NCI-H1694 (cell line): ENCODE data around the gene RGS3.

Experiments used
- DNase-seq: peaks from one replicate; lab custom pipeline; 2025; lab: John Stamatoyannopoulos, UW

The RGS3 gene

DNA sequence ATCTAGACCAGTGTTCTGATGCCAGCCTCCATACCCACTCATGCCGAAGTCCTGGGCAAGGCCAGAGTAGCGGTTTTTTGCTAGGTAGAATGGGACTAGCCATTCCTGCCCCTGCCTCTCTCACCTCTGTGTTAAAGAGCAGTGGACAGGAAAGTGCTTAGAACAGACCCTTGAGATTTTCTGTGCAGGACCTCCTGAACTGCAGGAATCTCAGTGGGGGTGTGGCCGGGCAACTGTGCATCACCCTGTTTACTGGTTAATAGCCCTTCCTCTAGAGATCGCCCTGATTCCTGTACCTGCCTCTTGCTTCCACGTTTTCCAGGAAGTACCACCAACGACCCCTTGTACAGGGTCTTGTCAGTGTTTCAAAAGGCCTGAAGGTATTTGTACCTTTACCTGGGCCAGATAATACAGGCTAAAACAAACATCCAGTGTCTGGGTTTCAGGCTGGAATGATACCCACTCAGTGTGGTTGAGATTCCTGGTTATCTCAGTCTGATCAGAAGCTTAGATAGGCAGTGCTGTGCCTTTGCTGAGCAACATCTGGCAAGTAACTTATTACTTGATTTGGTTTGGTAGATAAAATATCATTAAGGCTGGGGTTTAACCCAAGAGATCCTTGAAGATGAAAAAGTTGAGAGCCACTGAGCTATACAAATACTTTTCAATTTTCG, 65.9 kb downstream of the RGS3 start:
- DNase-seq, result no peak

DNA sequence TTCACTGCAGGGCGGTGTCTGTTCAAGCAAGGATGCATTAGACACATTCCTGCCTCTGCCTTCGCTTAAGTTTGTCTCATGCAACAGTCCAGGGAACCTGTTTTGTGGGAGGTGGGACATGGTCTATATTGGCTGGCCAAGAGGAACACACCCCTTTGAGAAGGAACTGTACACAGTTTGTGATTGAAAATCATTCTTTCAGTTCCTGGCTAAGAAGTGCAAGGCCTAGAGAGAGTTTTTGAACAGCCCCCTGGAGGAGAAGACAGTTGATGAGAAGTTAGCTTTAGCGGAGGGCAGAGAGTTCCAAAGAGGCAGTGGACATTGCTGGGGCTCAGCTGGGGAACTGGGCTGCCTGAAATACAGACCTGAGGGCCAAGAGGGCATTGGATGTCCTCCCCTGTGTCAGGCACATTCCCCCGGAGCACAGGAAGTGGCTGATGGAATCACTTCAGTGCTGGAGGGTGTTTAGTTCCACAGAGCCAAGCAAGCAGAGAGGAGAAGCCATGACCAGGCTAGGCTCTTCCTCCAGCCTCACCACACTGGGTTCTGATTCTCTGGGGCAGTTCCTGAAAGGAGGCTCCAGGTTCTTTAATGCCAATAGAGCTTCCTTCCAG, 66.6 kb downstream of the RGS3 start:
- no peak for DNase-seq

DNA sequence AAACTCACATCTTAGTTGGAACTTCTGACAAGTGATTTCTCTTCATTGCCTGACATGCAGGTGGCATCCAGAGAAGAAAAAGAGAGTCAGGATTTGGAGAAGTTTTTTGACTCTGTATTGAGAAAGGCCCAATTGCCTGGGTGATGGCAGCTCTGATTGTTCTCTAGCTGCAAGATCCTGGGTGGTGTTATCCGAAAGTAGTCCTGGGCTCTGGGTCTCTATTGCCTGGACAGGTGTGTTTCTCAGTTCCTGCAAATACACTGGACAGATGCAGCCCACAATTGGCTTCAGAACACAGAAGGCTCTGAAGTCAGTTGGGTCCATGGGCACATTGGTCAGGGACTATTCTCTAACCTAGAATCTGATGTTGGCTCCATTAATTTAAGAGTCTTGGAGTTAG, 67.4 kb downstream of the RGS3 start:
- no peak for DNase-seq

DNA sequence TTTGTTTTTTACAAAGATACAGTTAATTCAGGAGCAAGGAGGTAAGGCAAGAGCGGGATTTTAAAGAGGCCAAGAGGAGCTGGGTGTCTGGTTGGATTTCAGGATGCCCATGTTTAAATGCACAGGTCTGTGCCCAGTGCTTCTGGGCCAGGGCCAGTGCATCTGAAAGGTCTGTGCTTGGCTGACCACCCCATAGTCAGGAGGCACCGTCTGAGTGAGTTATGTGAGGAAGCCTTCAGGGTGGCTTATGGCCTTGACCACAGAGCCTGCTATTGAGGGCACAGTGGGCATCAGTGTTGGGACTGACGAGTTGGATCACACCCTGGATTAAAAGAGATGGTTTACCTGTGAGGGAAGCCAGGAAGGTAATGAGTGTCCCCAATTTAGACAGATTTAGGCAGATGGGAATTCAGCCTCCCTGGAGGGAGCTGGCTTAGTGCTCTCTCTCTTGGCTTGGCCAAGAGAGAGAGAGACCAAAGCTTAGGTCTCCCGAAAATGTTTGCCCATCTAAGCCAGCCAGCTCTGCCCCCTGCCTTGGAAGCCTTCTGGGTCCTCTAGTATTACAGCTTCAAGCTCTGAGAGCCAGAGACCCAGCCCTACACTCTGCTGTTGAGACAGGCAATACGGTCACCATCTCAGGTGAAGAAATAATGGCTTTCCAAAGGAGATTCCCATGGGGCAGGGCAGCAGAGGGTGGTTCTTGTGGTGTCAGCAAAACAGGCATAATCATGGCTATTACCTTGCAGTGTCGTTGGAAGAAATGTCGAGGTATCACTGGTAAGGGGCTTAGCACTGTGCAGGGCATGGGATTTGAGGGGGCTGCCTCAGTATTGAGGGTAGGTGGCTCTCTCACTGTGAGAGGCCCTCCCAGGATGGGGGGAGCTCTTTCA, 68.6 kb downstream of the RGS3 start:
- DNase-seq, result no peak

DNA sequence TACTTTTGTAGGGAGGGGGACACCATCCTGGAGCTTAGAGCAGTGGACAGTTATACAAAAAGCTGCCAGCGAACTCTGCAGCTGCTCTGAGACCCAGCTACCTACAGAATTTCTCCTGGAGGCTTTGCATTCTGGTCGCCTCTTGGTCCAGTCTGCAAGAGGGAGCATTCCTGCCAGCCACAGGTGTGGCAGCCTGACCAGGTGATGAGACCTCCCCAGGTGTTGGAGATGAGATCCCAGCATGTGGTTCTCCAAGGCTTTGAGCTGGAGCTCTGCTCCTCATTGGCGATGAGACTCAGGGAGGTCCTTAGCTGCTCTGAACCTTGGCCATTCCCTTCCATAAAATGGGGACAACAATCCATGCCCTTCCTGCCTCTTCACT, 69.3 kb downstream of the RGS3 start:
- DNase-seq, result no peak

DNA sequence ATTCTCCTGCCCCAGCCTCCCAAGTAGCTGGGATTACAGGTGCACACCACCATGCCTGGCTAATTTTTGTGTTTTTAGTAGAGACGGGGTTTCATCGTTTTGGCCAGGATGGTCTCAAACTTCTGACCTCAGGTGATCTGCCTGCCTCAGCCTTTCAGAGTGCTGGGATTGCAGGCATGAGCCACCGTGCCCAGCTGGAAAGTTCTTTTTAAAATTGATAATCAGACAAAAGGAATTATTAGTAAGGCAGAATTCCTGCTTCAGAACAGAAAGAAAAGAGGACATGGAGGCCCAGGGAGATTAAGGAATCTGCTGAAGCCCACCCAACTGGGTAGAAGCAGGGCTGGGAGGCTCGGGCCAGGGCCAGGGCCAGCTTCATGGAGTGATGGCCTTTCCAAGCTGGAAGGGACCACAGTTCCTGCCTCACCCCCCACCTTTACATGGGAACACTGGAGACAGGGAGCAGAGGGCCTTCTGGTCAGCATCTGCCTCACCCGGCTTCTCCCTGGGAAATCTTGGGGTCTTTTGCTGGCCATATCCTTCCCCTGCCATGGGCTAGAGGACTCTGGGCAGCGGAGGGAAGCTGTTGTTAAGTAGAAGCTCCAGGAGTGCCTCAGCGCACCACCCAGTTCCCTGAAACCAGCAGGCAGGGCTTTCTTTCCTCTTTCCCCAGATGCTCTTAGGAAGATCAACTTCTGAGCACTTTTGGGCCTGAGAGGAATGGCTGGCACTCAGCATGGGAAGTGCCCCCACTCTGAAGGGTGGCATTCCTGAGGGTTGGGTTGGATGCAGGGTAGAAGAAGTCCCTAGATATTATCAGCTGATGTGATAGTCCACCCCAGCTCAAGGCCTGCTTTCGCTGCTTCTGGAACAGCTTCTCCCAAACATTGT, 70.1 kb downstream of the RGS3 start:
- DNase-seq, result no peak

DNA sequence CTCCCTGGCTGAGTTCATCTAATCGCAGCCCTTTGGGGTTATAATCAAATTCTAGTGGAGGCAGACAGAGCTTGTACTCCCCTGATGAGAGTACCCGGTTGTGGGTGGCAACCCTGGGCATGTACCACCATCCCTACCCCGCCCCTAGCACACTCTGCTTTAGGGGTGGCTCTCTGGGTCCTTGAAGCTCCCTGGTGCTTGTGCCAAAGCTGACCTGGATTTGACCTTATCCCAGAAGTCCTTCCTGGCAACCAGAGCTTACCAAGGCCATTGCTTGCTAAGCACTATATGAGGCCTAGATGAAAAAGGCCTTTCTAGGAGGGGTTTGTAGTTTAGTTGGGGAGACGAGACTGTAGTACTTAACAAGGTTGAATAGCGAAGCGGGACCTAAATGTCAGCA, 72.2 kb downstream of the RGS3 start:
- DNase-seq, result no peak

DNA sequence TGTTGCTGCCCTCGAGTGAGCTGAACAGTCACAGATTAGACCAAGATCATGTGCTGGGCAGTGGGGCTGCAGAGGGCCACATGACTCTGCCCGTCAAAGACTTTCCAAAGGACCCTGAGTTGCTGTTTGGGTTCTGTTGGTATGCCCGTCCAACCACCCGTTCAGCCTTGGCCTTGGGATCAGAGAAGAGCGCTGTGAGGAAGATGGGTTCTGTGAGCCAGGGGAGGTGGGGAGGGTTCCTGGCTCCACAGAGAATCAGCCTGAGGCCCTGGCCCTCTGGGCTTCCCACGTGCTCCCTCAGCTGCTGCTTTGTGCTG, 72.6 kb downstream of the RGS3 start:
- DNase-seq, result no peak

DNA sequence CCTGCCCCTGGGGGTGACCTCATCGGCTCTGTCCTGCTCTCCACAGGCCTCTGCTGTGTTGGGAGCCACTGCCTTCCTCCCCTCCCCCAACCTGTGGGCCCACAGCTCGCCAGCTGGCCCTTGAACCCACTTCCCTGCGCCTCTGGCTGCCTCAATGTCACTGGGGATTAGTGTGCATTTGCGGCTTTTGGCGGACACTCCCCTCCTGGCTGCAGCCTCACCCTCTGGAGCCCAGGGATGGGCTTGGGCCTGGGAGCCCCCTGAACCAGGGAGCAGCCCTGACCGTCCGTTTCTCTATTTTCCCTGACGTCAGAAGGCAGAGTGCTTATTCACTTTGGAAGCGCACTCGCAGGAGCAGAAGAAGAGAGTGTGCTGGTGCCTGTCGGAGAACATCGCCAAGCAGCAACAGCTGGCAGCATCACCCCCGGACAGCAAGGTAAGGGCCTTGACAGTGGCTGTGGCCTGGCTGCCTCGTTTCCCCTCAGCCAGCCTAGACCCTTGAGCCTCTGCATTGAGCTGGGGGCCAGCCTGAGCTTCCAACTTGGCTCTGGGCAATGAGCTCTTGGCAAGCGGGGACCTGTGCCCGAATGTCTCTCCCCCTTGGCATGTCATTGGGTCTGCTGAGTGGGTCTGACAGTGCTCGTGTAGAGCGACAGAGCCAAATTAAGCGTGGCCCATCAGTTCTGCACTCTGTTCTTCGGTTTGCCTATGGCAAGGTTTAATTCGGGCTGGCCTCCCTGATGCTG, 73.1 kb downstream of the RGS3 start:
- DNase-seq, result no peak

DNA sequence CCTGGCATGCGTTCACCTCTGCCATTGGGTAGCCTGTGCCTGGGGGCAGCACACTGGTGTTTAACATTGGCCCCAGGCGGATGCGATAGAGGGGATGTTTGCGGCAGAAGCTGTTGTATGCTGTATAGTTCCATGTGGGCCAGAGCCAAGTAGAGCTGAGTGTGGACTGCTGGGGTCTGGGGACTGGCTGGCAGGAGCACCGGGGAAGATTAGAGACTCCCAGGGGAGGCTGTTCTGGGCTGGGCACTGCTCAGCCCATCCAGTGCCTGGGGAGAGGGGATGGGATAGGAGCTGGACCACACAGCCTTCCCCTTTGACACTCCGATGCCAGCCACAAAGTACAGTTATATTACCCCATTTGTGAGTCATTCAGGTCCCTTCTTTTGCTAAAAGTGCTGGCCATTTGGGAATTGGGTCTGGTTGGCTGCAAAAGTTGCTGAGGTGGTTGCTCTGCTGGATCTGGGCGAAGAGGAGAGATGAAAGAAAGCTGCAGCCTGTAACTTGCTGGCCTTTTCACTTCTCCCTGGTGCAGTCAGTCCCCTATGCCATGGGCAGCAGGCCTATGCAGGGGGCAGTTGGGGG, 73.8 kb downstream of the RGS3 start:
- no peak for DNase-seq

DNA sequence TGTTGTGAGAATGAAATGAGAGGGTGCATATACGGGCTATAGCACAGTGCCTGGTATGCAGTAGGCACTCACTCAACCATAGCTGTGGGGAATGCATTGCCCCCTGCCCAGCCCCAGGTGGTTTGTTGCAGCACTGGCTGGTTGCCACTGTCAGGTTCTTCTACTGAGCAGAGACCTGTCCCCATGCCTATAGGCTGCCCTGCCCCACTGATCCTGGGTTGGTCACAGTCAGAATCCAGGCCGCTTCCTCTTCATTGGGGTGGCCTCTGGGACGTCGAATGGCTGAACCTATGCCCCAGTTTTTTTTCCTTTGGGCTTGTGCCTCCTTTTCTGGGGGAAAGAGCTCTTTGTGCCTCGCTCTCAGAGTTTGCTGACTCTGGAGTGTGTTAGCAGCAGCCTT, 74.6 kb downstream of the RGS3 start:
- DNase-seq, result no peak

DNA sequence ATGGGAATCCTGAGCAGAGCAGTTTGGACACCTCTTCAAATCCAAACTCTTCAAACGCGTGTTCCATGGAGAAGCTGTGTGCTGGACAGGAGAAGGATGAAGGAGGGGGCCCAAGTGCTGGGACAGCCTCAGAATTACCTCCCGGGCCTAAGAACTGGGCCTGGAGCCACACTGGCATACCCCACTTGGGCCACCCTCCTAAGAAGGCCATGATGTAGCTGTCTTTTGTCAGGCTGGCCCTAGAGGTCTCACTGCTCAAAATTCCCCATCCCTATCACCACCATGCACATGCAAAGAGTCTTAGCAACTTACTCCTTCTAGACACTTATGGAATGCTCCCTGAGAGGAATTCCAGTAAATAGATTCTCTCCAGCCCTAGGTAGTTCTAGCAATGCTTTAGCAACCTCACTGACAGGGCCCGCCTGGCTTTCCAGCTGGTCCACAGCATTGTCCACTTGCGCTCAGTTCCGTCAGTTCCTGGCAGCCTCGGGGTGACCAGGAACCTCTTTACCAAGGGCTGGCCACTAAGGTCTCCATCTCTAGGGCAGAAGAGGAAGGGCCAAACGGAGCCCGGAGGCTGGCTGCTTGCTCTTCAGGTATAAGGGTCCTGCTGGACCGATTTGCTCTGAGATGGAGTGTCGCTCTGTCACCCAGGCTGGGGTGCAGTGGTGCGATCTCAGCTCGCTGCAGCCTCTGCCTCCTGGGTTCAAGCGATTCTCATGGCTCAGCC, 75.3 kb downstream of the RGS3 start:
- no peak for DNase-seq

DNA sequence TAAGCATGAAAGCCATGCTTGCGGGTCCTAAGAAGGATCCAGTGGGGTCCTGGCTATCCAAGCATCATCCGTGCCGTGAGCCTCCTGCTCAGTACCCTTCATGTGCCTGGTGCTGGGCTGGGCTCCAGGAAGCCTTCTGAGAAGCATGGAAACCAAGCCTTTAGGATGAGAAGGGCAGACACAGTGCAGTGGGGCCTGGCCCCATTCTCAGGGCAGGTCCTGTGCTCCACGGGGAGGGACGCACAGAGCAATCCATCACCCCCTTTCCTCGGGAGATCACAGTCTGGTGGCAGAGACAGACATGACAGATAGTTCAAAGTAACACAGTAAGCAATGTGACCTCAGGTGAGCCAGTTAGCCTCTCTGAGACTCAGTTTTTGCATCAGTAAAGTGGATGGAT, 76.9 kb downstream of the RGS3 start:
- DNase-seq, result no peak

DNA sequence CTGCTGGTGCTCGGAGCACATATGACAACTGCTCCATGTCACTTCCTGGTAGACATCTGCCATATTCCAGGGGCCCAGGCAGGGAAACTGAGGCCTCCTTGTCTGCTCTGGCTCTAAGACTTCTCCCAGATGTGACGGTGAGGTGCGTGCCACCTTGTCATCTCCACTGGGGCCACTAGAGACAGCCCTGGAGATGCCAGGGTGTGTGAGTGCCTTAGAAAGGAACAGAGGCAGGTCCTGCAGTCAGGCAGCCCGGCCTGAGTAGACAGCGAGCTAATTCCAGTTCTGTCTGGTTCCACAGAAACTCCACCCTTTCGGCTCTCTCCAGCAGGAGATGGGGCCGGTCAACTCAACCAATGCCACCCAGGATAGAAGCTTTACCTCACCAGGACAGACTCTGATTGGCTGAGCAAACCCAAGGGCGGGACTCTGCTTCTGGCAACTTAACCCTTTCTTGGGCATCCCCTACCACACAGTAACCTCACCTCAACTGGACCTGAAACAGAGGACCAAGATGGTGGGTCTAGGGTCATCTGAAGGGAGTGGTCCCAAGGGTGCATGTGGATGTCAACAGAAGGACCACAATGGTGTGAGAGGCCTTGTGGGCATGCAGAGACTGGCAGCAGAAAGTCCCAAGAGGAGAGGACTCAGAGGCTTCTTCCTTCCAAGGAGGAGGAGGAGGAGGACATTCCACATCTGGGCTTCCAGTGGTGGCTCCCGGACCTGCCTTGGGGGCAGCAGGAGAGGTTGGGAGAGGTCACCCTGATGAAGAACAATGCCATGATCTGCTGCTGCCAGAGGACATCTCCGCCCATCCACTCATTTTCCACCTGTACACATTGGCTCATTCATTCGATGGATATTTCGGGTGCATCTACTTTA, 77.7 kb downstream of the RGS3 start:
- DNase-seq, result no peak

DNA sequence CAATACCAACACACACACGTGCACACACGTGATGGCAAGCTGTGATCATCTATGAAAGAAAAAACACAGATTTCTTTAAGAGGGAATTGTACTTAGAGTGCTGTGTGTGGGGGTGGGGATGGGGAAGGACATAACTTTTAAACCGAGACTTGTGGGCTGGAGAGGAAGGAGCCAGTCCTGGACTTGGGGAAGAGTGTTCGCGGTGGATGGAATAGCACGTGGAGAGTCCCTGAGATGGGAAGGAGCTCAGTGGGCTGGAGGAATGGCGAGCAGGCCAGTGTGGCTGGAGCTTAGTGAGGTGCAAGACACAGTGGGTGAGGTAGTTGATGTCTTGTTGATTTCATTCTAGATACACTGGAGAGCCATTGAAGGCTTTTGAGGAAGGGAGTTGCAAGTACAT, 78.5 kb downstream of the RGS3 start:
- DNase-seq, result no peak

DNA sequence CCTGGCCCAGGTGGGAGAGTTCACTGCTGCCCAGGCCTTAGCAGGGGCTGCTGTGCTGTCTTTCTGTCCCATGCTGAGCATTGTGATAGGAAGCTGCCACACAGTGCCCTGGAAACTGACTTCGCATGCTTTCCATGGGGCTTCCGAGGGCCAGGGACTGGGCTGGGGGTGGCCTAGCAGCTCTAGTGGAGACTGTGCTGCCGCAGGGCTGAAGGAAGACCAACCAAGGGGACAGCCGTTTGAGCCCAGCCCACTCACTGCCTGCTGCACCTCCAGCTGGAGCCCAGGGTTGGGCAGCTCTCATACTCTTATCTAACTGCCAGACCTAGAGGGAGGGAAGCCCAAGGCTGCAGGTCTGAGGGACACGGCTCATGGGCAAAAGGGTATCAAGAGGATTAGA, 79.2 kb downstream of the RGS3 start:
- no peak for DNase-seq

DNA sequence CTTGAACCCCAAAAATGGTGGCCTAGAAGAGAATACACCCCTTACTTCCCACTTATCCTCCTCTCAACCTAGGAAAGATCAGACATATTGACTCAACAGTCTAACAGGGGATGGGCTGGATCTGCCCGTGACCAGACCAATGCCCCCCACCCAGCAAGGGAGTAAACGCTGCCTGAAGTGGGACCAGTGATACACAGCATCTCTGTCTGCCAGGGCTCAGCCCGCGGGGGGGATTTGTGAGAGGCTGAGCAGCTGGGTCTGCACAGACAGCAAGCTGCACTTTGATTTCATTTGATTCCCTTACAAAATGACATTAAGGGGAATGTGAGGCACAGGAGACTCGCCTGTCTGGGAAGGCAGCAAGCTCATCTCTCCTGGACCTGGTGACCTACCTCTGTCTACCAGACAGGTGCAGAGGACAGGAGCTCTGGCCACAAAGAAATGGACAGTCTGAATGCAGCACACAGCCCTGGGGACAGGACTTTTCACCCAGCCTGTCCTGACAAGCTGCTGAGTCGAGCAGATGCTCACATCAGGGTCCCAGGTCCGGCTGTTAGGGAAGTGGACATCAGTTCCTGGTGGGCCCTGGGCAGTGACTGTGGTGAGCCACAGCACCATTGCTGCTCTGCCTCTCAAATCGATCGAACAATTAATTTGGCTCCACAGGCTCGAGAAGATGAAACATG, 79.9 kb downstream of the RGS3 start:
- DNase-seq, result no peak

DNA sequence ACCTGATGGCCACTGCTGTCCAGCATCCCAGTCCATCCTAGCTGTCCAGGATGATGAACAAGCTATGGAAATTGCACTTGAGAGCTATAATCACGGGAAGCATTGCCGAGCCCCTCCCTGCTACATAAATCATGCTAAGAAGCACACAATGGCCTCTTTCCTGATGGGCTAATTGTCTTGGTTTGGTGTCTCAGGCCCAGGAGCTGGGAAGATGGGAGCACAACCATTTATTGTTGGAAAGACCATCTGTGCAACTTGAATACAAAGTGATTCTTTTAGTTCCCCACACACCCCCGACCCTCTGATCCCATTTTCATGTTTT, 80.4 kb downstream of the RGS3 start:
- no peak for DNase-seq

DNA sequence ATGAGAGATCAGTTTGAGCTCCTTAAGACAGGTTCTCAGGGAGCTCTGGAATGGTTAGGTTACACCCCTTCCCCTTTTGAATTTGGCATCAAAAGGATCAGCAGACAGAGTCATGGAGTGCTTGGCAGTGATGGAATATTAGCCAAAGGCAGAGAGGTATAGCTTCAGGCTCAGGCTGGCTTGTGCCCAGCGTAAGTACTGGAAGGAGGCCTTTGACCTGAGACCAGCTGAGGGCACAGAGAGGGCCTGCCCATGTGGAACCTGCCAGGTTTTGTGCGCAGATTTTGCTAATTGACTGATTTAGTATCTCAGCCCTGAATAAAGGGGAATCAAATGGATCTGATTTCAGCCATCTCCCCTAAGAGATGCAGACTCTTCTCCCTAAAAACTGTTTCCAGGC, 81.5 kb downstream of the RGS3 start:
- DNase-seq, result no peak
